ENCODE data around the gene TMEM59L.

The TMEM59L gene

GRCh38 chr19:18637673-18638630 lies 25.3 kb downstream of the TMEM59L start:
- H3K36me3 ChIP-seq (ENCODE audit: control insufficient read depth in 5 of 5, insufficient read depth in 5 of 5, low read length in 5 of 5), result peaks cover 0 to 4% (median 0%) of the 10 kb centered on the region in 5 donors
- H3K9ac ChIP-seq (ENCODE audit: low read length in 5 of 5), result peak overlapping the region in 4 of 5 donors; percentile 71 to 95 (median 83)
- H3K27ac ChIP-seq (ENCODE audit: low read depth, low read length), result peak overlapping the region; percentile 60
- H3K27me3 ChIP-seq (ENCODE audit: control insufficient read depth in 5 of 5, insufficient read depth in 4 of 5, low read length in 5 of 5), result no peaks in the 10 kb centered on the region
- peak overlapping the region; percentile 66 to 92 (median 79) for H3K4me3 ChIP-seq (ENCODE audit: low read depth in 1 of 5, low read length in 5 of 5)
- H3K9me3 ChIP-seq (ENCODE audit: control insufficient read depth in 5 of 5, low read length in 5 of 5), result no peaks in the 10 kb centered on the region
- H3K4me1 ChIP-seq (ENCODE audit: control insufficient read depth in 5 of 5, insufficient read depth in 5 of 5, low read length in 5 of 5), result peaks cover 0 to 24% (median 19%) of the 10 kb centered on the region in 5 donors

- no peak overlapping the region for H3K4me3 ChIP-seq (ENCODE audit: low read depth in 1 of 5, low read length in 5 of 5)
- H3K27me3 ChIP-seq (ENCODE audit: control insufficient read depth in 5 of 5, insufficient read depth in 4 of 5, low read length in 5 of 5), result no peaks in the 10 kb centered on the region
- no peak overlapping the region for H3K27ac ChIP-seq (ENCODE audit: low read depth, low read length)
- H3K4me1 ChIP-seq (ENCODE audit: control insufficient read depth in 5 of 5, insufficient read depth in 5 of 5, low read length in 5 of 5), result peaks cover 0 to 27% (median 22%) of the 10 kb centered on the region in 5 donors
- peaks cover 0 to 4% (median 0%) of the 10 kb centered on the region in 5 donors for H3K36me3 ChIP-seq (ENCODE audit: control insufficient read depth in 5 of 5, insufficient read depth in 5 of 5, low read length in 5 of 5)
- no peaks in the 10 kb centered on the region for H3K9me3 ChIP-seq (ENCODE audit: control insufficient read depth in 5 of 5, low read length in 5 of 5)
- no peak overlapping the region for H3K9ac ChIP-seq (ENCODE audit: low read length in 5 of 5)
Observed at GRCh38 chr19:18639706-18640243, 27.1 kb downstream of the TMEM59L start.

GRCh38 chr19:18644196-18645034 lies 31.7 kb downstream of the TMEM59L start:
- peaks cover 4 to 42% (median 25%) of the 10 kb centered on the region in 5 donors for H3K4me1 ChIP-seq (ENCODE audit: control insufficient read depth in 5 of 5, insufficient read depth in 5 of 5, low read length in 5 of 5)
- no peaks in the 10 kb centered on the region for H3K27me3 ChIP-seq (ENCODE audit: control insufficient read depth in 5 of 5, insufficient read depth in 4 of 5, low read length in 5 of 5)
- peak overlapping the region in 1 of 5 donors; percentile 27 for H3K9ac ChIP-seq (ENCODE audit: low read length in 5 of 5)
- H3K36me3 ChIP-seq (ENCODE audit: control insufficient read depth in 5 of 5, insufficient read depth in 5 of 5, low read length in 5 of 5), result peaks cover 0 to 4% (median 0%) of the 10 kb centered on the region in 5 donors
- no peak overlapping the region for H3K27ac ChIP-seq (ENCODE audit: low read depth, low read length)
- peak overlapping the region in 3 of 5 donors; percentile 1 to 46 (median 32) for H3K4me3 ChIP-seq (ENCODE audit: low read depth in 1 of 5, low read length in 5 of 5)
- no peaks in the 10 kb centered on the region for H3K9me3 ChIP-seq (ENCODE audit: control insufficient read depth in 5 of 5, low read length in 5 of 5)

- H3K36me3 ChIP-seq (ENCODE audit: control insufficient read depth in 5 of 5, insufficient read depth in 5 of 5, low read length in 5 of 5), result peaks cover 0 to 4% (median 0%) of the 10 kb centered on the region in 5 donors
- H3K9me3 ChIP-seq (ENCODE audit: control insufficient read depth in 5 of 5, low read length in 5 of 5), result no peaks in the 10 kb centered on the region
- peak overlapping the region in 4 of 5 donors; percentile 1 to 46 (median 19) for H3K4me3 ChIP-seq (ENCODE audit: low read depth in 1 of 5, low read length in 5 of 5)
- H3K27me3 ChIP-seq (ENCODE audit: control insufficient read depth in 5 of 5, insufficient read depth in 4 of 5, low read length in 5 of 5), result no peaks in the 10 kb centered on the region
- H3K27ac ChIP-seq (ENCODE audit: low read depth, low read length), result no peak overlapping the region
- peaks cover 8 to 48% (median 32%) of the 10 kb centered on the region in 5 donors for H3K4me1 ChIP-seq (ENCODE audit: control insufficient read depth in 5 of 5, insufficient read depth in 5 of 5, low read length in 5 of 5)
- peak overlapping the region in 1 of 5 donors; percentile 27 for H3K9ac ChIP-seq (ENCODE audit: low read length in 5 of 5)
Observed at GRCh38 chr19:18645035-18645511, 32.4 kb downstream of the TMEM59L start.

- Histone ChIP-seq H3K27ac (ENCODE audit: low read depth, low read length) (no peak overlapping the region), H3K36me3 (ENCODE audit: control insufficient read depth in 5 of 5, insufficient read depth in 5 of 5, low read length in 5 of 5) (no peaks in the 10 kb centered on the region), H3K9me3 (ENCODE audit: control insufficient read depth in 5 of 5, low read length in 5 of 5) (no peaks in the 10 kb centered on the region), H3K27me3 (ENCODE audit: control insufficient read depth in 5 of 5, insufficient read depth in 4 of 5, low read length in 5 of 5) (no peaks in the 10 kb centered on the region), H3K4me1 (ENCODE audit: control insufficient read depth in 5 of 5, insufficient read depth in 5 of 5, low read length in 5 of 5) (peaks cover 11 to 65% (median 47%) of the 10 kb centered on the region in 5 donors), H3K4me3 (ENCODE audit: low read depth in 1 of 5, low read length in 5 of 5) (no peak overlapping the region), H3K9ac (ENCODE audit: low read length in 5 of 5) (no peak overlapping the region)
Observed at GRCh38 chr19:18646535-18647370, 34.1 kb downstream of the TMEM59L start.

- Histone ChIP-seq H3K9me3 (ENCODE audit: control insufficient read depth in 5 of 5, low read length in 5 of 5) (no peaks in the 10 kb centered on the region), H3K36me3 (ENCODE audit: control insufficient read depth in 5 of 5, insufficient read depth in 5 of 5, low read length in 5 of 5) (no peaks in the 10 kb centered on the region)
Observed at GRCh38 chr19:18647371-18647767, 34.7 kb downstream of the TMEM59L start.

GRCh38 chr19:18647807-18648206 lies 35.1 kb downstream of the TMEM59L start:
- Histone ChIP-seq H3K27ac (ENCODE audit: low read depth, low read length) (no peak overlapping the region), H3K9ac (ENCODE audit: low read length in 5 of 5) (no peak overlapping the region), H3K9me3 (ENCODE audit: control insufficient read depth in 5 of 5, low read length in 5 of 5) (no peaks in the 10 kb centered on the region), H3K36me3 (ENCODE audit: control insufficient read depth in 5 of 5, insufficient read depth in 5 of 5, low read length in 5 of 5) (no peaks in the 10 kb centered on the region), H3K27me3 (ENCODE audit: control insufficient read depth in 5 of 5, insufficient read depth in 4 of 5, low read length in 5 of 5) (no peaks in the 10 kb centered on the region), H3K4me1 (ENCODE audit: control insufficient read depth in 5 of 5, insufficient read depth in 5 of 5, low read length in 5 of 5) (peaks cover 11 to 67% (median 50%) of the 10 kb centered on the region in 5 donors), H3K4me3 (ENCODE audit: low read depth in 1 of 5, low read length in 5 of 5) (no peak overlapping the region)

More at GRCh38 chr19:18647371-18647767, 34.7 kb downstream of the TMEM59L start:
- H3K9ac ChIP-seq (ENCODE audit: low read length in 5 of 5), result no peak overlapping the region
- peaks cover 11 to 67% (median 50%) of the 10 kb centered on the region in 5 donors for H3K4me1 ChIP-seq (ENCODE audit: control insufficient read depth in 5 of 5, insufficient read depth in 5 of 5, low read length in 5 of 5)
- H3K27me3 ChIP-seq (ENCODE audit: control insufficient read depth in 5 of 5, insufficient read depth in 4 of 5, low read length in 5 of 5), result no peaks in the 10 kb centered on the region
- H3K4me3 ChIP-seq (ENCODE audit: low read depth in 1 of 5, low read length in 5 of 5), result no peak overlapping the region
- H3K27ac ChIP-seq (ENCODE audit: low read depth, low read length), result no peak overlapping the region

GRCh38 chr19:18648973-18649315 lies 36.3 kb downstream of the TMEM59L start:
- Histone ChIP-seq H3K4me3 (ENCODE audit: low read depth in 1 of 5, low read length in 5 of 5) (peak overlapping the region; percentile 42 to 60 (median 46)), H3K9me3 (ENCODE audit: control insufficient read depth in 5 of 5, low read length in 5 of 5) (no peaks in the 10 kb centered on the region), H3K9ac (ENCODE audit: low read length in 5 of 5) (peak overlapping the region in 1 of 5 donors; percentile 59), H3K27ac (ENCODE audit: low read depth, low read length) (peak overlapping the region; percentile 90), H3K4me1 (ENCODE audit: control insufficient read depth in 5 of 5, insufficient read depth in 5 of 5, low read length in 5 of 5) (peaks cover 11 to 67% (median 50%) of the 10 kb centered on the region in 5 donors), H3K36me3 (ENCODE audit: control insufficient read depth in 5 of 5, insufficient read depth in 5 of 5, low read length in 5 of 5) (no peaks in the 10 kb centered on the region), H3K27me3 (ENCODE audit: control insufficient read depth in 5 of 5, insufficient read depth in 4 of 5, low read length in 5 of 5) (no peaks in the 10 kb centered on the region)
